ENCODE measurements around the gene ERBB4.

Gene ERBB4

DNA sequence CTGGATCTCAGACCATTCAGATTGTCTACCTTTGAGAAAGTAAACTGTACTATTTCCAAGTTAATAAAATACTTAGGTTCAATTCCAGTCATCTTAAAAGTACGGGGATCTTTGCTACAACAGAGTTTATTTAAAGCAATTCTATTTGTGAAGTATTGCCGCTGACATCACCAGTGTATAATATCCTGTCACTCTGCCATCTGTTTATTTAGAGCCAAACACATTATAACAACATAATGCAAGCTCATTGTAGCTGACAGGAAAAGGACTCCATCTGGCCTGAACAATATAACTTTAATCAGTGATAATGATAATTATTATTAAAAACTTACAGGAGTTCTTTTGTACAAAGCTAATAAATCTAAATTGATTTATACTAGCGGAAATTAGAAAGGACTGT, 786.8 kb downstream of the ERBB4 start:
- Histone ChIP-seq H3K27me3 (ENCODE audit: control insufficient read depth, insufficient read depth, low read length, poor library complexity, severe bottlenecking) (no peaks in the 10 kb centered on the region), H3K27ac (ENCODE audit: insufficient read depth, low read depth, low read length, poor library complexity, severe bottlenecking) (no peak overlapping the region), H3K4me3 (ENCODE audit: insufficient read depth, low read depth, low read length) (no peak overlapping the region), H3K36me3 (ENCODE audit: control insufficient read depth, insufficient read depth, low read length) (no peaks in the 10 kb centered on the region), H3K4me1 (ENCODE audit: control insufficient read depth, insufficient read depth, low read length) (no peaks in the 10 kb centered on the region), H3K9me3 (ENCODE audit: control insufficient read depth, low read length) (no peaks in the 10 kb centered on the region)
- 96 to 98% methylated on average over 3 of the region's 3 CpGs for WGBS, 2 experiments

GRCh38 chr2:211748339-211748738, 790.3 kb downstream of the ERBB4 start:
- Histone ChIP-seq H3K4me1 (ENCODE audit: control insufficient read depth, insufficient read depth, low read length) (peaks cover 11% of the 10 kb centered on the region), H3K27me3 (ENCODE audit: control insufficient read depth, insufficient read depth, low read length, poor library complexity, severe bottlenecking) (no peaks in the 10 kb centered on the region), H3K9me3 (ENCODE audit: control insufficient read depth, low read length) (no peaks in the 10 kb centered on the region), H3K4me3 (ENCODE audit: insufficient read depth, low read depth, low read length) (no peak overlapping the region), H3K36me3 (ENCODE audit: control insufficient read depth, insufficient read depth, low read length) (no peaks in the 10 kb centered on the region), H3K27ac (ENCODE audit: insufficient read depth, low read depth, low read length, poor library complexity, severe bottlenecking) (no peak overlapping the region)
- 86 to 88% methylated on average over 1 of the region's 1 CpG for WGBS, 2 experiments

- H3K4me3 ChIP-seq (ENCODE audit: insufficient read depth, low read depth, low read length), result no peak overlapping the region
- peaks cover 15% of the 10 kb centered on the region for H3K4me1 ChIP-seq (ENCODE audit: control insufficient read depth, insufficient read depth, low read length)
- H3K27me3 ChIP-seq (ENCODE audit: control insufficient read depth, insufficient read depth, low read length, poor library complexity, severe bottlenecking), result no peaks in the 10 kb centered on the region
- no peaks in the 10 kb centered on the region for H3K9me3 ChIP-seq (ENCODE audit: control insufficient read depth, low read length)
- H3K27ac ChIP-seq (ENCODE audit: insufficient read depth, low read depth, low read length, poor library complexity, severe bottlenecking), result no peak overlapping the region
- WGBS, 2 experiments, result 71% methylated on average over 2 of the region's 4 CpGs
- no peaks in the 10 kb centered on the region for H3K36me3 ChIP-seq (ENCODE audit: control insufficient read depth, insufficient read depth, low read length)
Measured at GRCh38 chr2:211745295-211746097, 793.1 kb downstream of the ERBB4 start.

DNA sequence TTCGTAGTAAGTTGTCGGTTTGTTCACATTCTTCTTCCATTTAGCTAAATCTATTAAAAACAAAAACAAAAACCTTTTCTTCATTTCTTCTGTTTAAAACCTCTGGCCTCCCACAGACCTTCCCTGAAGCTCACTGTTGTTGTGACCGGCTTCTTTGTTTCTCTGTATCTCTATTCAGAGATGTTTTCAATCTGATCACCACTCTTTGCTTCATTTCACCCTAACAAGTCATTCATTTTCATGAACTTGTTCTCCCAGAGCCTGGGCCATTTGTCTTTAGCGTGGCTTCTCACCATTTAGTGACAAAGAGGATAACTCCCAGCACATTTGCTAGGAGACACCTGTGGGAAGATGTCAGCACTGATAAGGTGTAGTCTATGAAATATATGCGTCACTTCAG, 794.2 kb downstream of the ERBB4 start:
- WGBS, 2 experiments, result 48% methylated on average over 4 of the region's 5 CpGs
- Histone ChIP-seq H3K36me3 (ENCODE audit: control insufficient read depth, insufficient read depth, low read length) (no peaks in the 10 kb centered on the region), H3K27me3 (ENCODE audit: control insufficient read depth, insufficient read depth, low read length, poor library complexity, severe bottlenecking) (no peaks in the 10 kb centered on the region), H3K4me3 (ENCODE audit: insufficient read depth, low read depth, low read length) (no peak overlapping the region), H3K27ac (ENCODE audit: insufficient read depth, low read depth, low read length, poor library complexity, severe bottlenecking) (no peak overlapping the region), H3K9me3 (ENCODE audit: control insufficient read depth, low read length) (no peaks in the 10 kb centered on the region), H3K4me1 (ENCODE audit: control insufficient read depth, insufficient read depth, low read length) (peaks cover 15% of the 10 kb centered on the region)

GRCh38 chr2:211741966-211742365, 796.6 kb downstream of the ERBB4 start:
- H3K4me1 ChIP-seq (ENCODE audit: control insufficient read depth, insufficient read depth, low read length), result peaks cover 15% of the 10 kb centered on the region
- no peaks in the 10 kb centered on the region for H3K36me3 ChIP-seq (ENCODE audit: control insufficient read depth, insufficient read depth, low read length)
- no peak overlapping the region for H3K27ac ChIP-seq (ENCODE audit: insufficient read depth, low read depth, low read length, poor library complexity, severe bottlenecking)
- 70 to 83% methylated on average over 2 to 3 of the region's 4 CpGs for WGBS, 2 experiments
- H3K9me3 ChIP-seq (ENCODE audit: control insufficient read depth, low read length), result no peaks in the 10 kb centered on the region
- H3K4me3 ChIP-seq (ENCODE audit: insufficient read depth, low read depth, low read length), result no peak overlapping the region
- no peaks in the 10 kb centered on the region for H3K27me3 ChIP-seq (ENCODE audit: control insufficient read depth, insufficient read depth, low read length, poor library complexity, severe bottlenecking)

DNA sequence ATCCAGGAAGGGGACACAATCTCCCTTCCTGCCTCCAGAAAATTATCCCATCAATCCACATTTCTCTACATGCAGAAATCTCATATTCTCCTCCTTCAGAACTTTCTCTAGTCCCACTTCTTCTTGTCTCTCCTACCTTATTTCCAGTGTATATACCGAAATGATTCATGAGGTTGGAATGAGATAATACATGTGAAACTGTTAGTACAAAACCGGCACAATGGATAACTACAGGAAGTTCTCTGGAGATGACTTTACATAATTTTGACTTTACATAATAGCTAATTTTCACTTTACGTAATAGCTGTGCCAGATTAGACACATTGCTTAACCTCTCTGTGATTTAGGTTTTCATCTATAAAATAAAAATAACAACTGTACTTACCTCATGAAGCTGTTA, 801.3 kb downstream of the ERBB4 start:
- Histone ChIP-seq H3K27me3 (ENCODE audit: control insufficient read depth, insufficient read depth, low read length, poor library complexity, severe bottlenecking) (no peaks in the 10 kb centered on the region), H3K4me3 (ENCODE audit: insufficient read depth, low read depth, low read length) (no peak overlapping the region)

DNA sequence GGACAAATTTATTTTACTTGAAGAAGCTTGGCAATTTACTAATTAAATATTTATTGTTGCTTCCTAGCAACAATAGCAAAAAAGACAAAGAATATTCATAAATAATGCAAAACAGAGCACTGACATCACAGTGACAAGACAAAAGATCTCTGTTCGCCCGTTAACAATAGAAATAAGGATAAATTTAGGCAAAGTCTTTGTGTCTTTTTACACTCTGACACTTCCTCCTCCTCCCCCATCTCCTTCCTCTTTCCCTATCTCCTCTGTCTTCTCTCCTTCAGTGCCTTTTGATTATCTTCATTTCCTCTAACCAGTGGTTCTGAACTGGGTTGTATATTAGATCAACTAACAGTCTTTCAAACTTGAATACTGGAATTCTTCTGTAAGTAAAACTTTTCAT, 808.4 kb downstream of the ERBB4 start:
- no peak overlapping the region for H3K4me3 ChIP-seq (ENCODE audit: insufficient read depth, low read depth, low read length)
- no peaks in the 10 kb centered on the region for H3K9me3 ChIP-seq (ENCODE audit: control insufficient read depth, low read length)
- H3K27me3 ChIP-seq (ENCODE audit: control insufficient read depth, insufficient read depth, low read length, poor library complexity, severe bottlenecking), result no peaks in the 10 kb centered on the region
- 73 to 83% methylated on average over 2 of the region's 2 CpGs for WGBS, 2 experiments
- H3K4me1 ChIP-seq (ENCODE audit: control insufficient read depth, insufficient read depth, low read length), result no peaks in the 10 kb centered on the region
- H3K36me3 ChIP-seq (ENCODE audit: control insufficient read depth, insufficient read depth, low read length), result no peaks in the 10 kb centered on the region
- H3K27ac ChIP-seq (ENCODE audit: insufficient read depth, low read depth, low read length, poor library complexity, severe bottlenecking), result no peak overlapping the region

More for the DNA sequence above, 801.3 kb downstream of the ERBB4 start:
- H3K36me3 ChIP-seq (ENCODE audit: control insufficient read depth, insufficient read depth, low read length), result no peaks in the 10 kb centered on the region
- H3K4me1 ChIP-seq (ENCODE audit: control insufficient read depth, insufficient read depth, low read length), result no peaks in the 10 kb centered on the region
- H3K27ac ChIP-seq (ENCODE audit: insufficient read depth, low read depth, low read length, poor library complexity, severe bottlenecking), result no peak overlapping the region
- WGBS, 2 experiments, result 94 to 100% methylated on average over 2 to 3 of the region's 3 CpGs
- H3K9me3 ChIP-seq (ENCODE audit: control insufficient read depth, low read length), result no peaks in the 10 kb centered on the region

- Histone ChIP-seq H3K27ac (ENCODE audit: insufficient read depth, low read depth, low read length, poor library complexity, severe bottlenecking) (no peak overlapping the region), H3K9me3 (ENCODE audit: control insufficient read depth, low read length) (no peaks in the 10 kb centered on the region), H3K36me3 (ENCODE audit: control insufficient read depth, insufficient read depth, low read length) (no peaks in the 10 kb centered on the region), H3K4me3 (ENCODE audit: insufficient read depth, low read depth, low read length) (no peak overlapping the region), H3K27me3 (ENCODE audit: control insufficient read depth, insufficient read depth, low read length, poor library complexity, severe bottlenecking) (no peaks in the 10 kb centered on the region), H3K4me1 (ENCODE audit: control insufficient read depth, insufficient read depth, low read length) (no peaks in the 10 kb centered on the region)
Measured at GRCh38 chr2:211729433-211729832, 809.2 kb downstream of the ERBB4 start.

GRCh38 chr2:211724933-211725332, 813.7 kb downstream of the ERBB4 start:
- Histone ChIP-seq H3K27ac (ENCODE audit: insufficient read depth, low read depth, low read length, poor library complexity, severe bottlenecking) (no peak overlapping the region), H3K36me3 (ENCODE audit: control insufficient read depth, insufficient read depth, low read length) (no peaks in the 10 kb centered on the region), H3K4me1 (ENCODE audit: control insufficient read depth, insufficient read depth, low read length) (no peaks in the 10 kb centered on the region), H3K9me3 (ENCODE audit: control insufficient read depth, low read length) (no peaks in the 10 kb centered on the region), H3K27me3 (ENCODE audit: control insufficient read depth, insufficient read depth, low read length, poor library complexity, severe bottlenecking) (no peaks in the 10 kb centered on the region), H3K4me3 (ENCODE audit: insufficient read depth, low read depth, low read length) (no peak overlapping the region)
- 87 to 92% methylated on average over 5 of the region's 5 CpGs for WGBS, 2 experiments

GRCh38 chr2:211723398-211723797, 815.2 kb downstream of the ERBB4 start:
- no peak overlapping the region for H3K4me3 ChIP-seq (ENCODE audit: insufficient read depth, low read depth, low read length)
- H3K9me3 ChIP-seq (ENCODE audit: control insufficient read depth, low read length), result no peaks in the 10 kb centered on the region
- H3K36me3 ChIP-seq (ENCODE audit: control insufficient read depth, insufficient read depth, low read length), result no peaks in the 10 kb centered on the region
- no peaks in the 10 kb centered on the region for H3K4me1 ChIP-seq (ENCODE audit: control insufficient read depth, insufficient read depth, low read length)
- no peaks in the 10 kb centered on the region for H3K27me3 ChIP-seq (ENCODE audit: control insufficient read depth, insufficient read depth, low read length, poor library complexity, severe bottlenecking)
- no peak overlapping the region for H3K27ac ChIP-seq (ENCODE audit: insufficient read depth, low read depth, low read length, poor library complexity, severe bottlenecking)
- 100% methylated on average over 1 of the region's 1 CpG; no CpG with 5 or more reads in 1 of the 2 experiments for WGBS, 2 experiments
